Activated T-helper 17 cell treated with anti-CD3 and anti-CD28 coated beads, Interleukin-2, amount 50 U/mL, for 72 hours (primary cell): ENCODE measurements around the gene GUCD1. TPM values are rescaled to one million over a fixed set of nuclear protein-coding genes. Genes with fewer than 3 reads are reported as not detected.
"Not testable (repeated sequence)": the region's sequence is repeated elsewhere in the genome, so short reads cannot be mapped to it uniquely, and the experiment has no call there.

Source experiments
- ATAC-seq: fragments of 150-1000 bp; cut with Tn5 transposase; replicated peaks from 2 replicates; pipeline ENCODE4 v1.10.0; 2021; ENCODE audit warnings: mild to moderate bottlenecking, moderate library complexity
- H3K27ac Mint-ChIP-seq: one replicate; pipeline ENCODE4 v1.8.0; 2022; ENCODE audit warnings: mixed read lengths
- H3K27me3 Mint-ChIP-seq: one replicate; pipeline ENCODE4 v1.8.0; 2022; ENCODE audit warnings: mixed read lengths
- H3K36me3 Mint-ChIP-seq: one replicate; pipeline ENCODE4 v1.8.0; 2022; ENCODE audit warnings: low read depth, mild to moderate bottlenecking, mixed read lengths
- H3K4me1 Mint-ChIP-seq: one replicate; pipeline ENCODE4 v1.8.0; 2022; ENCODE audit warnings: mixed read lengths
- H3K4me3 Mint-ChIP-seq: one replicate; pipeline ENCODE4 v1.8.0; 2022; ENCODE audit warnings: mild to moderate bottlenecking, mixed read lengths
- H3K9me3 Mint-ChIP-seq: one replicate; pipeline ENCODE4 v1.8.0; 2022; ENCODE audit warnings: mixed read lengths
- total RNA-seq, 2 donors: library from RNA; stranded (reverse); gene quantifications; one replicate each; pipeline ENCODE4 v1.2.3, GENCODE V29; 2022

Gene GUCD1
- total RNA-seq, 2 donors from 2014 or later = 90.4 to 158 TPM

- not testable (repeated sequence) for H3K4me1 Mint-ChIP-seq, H3K27me3 Mint-ChIP-seq, H3K27ac Mint-ChIP-seq, H3K36me3 Mint-ChIP-seq, ATAC-seq, H3K9me3 Mint-ChIP-seq
- H3K4me3 Mint-ChIP-seq = peak overlapping the region; percentile 58
Measured at GRCh38 chr22:24593559-24593835, 38.6 kb upstream of the GUCD1 start.

GRCh38 chr22:24592851-24593558, 38.1 kb upstream of the GUCD1 start, which contains the start of gene LRRC75B:
Gene LRRC75B (minus strand): TSS chr22:24593073. CDS start chr22:24593039, 34 bp downstream.
- no peaks in the 10 kb centered on the region for H3K4me1 Mint-ChIP-seq
- H3K27ac Mint-ChIP-seq = no peak within 1 kb of the TSS

GRCh38 chr22:24592058-24592850, 37.3 kb upstream of the GUCD1 start:
- no peaks in the 10 kb centered on the region for H3K27me3 Mint-ChIP-seq
- H3K36me3 Mint-ChIP-seq = no peaks in the 10 kb centered on the region
- H3K4me3 Mint-ChIP-seq = peak overlapping the region; percentile 74
- H3K9me3 Mint-ChIP-seq = no peaks in the 10 kb centered on the region
- ATAC-seq = peak; percentile 5
- H3K27ac Mint-ChIP-seq = no peak overlapping the region
- no peaks in the 10 kb centered on the region for H3K4me1 Mint-ChIP-seq

More at GRCh38 chr22:24592851-24593558, 38.1 kb upstream of the GUCD1 start, which contains the start of gene LRRC75B:
- Mint-ChIP-seq H3K9me3 (no peaks in the 10 kb centered on the region), H3K4me3 (peak within 1 kb of the TSS; percentile 74), H3K27me3 (no peaks in the 10 kb centered on the region), H3K36me3 (no peaks in the 10 kb centered on the region)
- peak; percentile 88 for ATAC-seq

- H3K36me3 Mint-ChIP-seq = no peaks in the 10 kb centered on the region
- no peaks in the 10 kb centered on the region for H3K4me1 Mint-ChIP-seq
- no peak overlapping the region for H3K27ac Mint-ChIP-seq
- H3K4me3 Mint-ChIP-seq = no peak overlapping the region
- ATAC-seq = no peak
- no peaks in the 10 kb centered on the region for H3K9me3 Mint-ChIP-seq
- H3K27me3 Mint-ChIP-seq = no peaks in the 10 kb centered on the region
Measured at GRCh38 chr22:24591286-24591830, 36.4 kb upstream of the GUCD1 start.

- Mint-ChIP-seq H3K36me3 (no peaks in the 10 kb centered on the region), H3K4me1 (no peaks in the 10 kb centered on the region), H3K27me3 (no peaks in the 10 kb centered on the region), H3K4me3 (no peak overlapping the region), H3K27ac (no peak overlapping the region), H3K9me3 (no peaks in the 10 kb centered on the region)
- ATAC-seq = no peak
Measured at GRCh38 chr22:24590596-24591173, 35.7 kb upstream of the GUCD1 start.

GRCh38 chr22:24589518-24590030, 34.6 kb upstream of the GUCD1 start:
- Mint-ChIP-seq H3K36me3 (no peaks in the 10 kb centered on the region), H3K9me3 (no peaks in the 10 kb centered on the region), H3K27ac (no peak overlapping the region), H3K27me3 (no peaks in the 10 kb centered on the region), H3K4me3 (no peak overlapping the region), H3K4me1 (no peaks in the 10 kb centered on the region)
- no peak for ATAC-seq

- no peak for ATAC-seq
- Mint-ChIP-seq H3K36me3 (no peaks in the 10 kb centered on the region), H3K9me3 (no peaks in the 10 kb centered on the region)
Measured at GRCh38 chr22:24588757-24589481, 34.0 kb upstream of the GUCD1 start.

GRCh38 chr22:24588381-24588756, 33.4 kb upstream of the GUCD1 start:
- Mint-ChIP-seq H3K4me1 (no peaks in the 10 kb centered on the region), H3K27me3 (no peaks in the 10 kb centered on the region), H3K4me3 (no peak overlapping the region), H3K9me3 (no peaks in the 10 kb centered on the region), H3K36me3 (no peaks in the 10 kb centered on the region), H3K27ac (no peak overlapping the region)
- ATAC-seq = no peak

More at GRCh38 chr22:24588757-24589481, 34.0 kb upstream of the GUCD1 start:
- H3K27ac Mint-ChIP-seq = no peak overlapping the region
- H3K4me1 Mint-ChIP-seq = no peaks in the 10 kb centered on the region
- no peaks in the 10 kb centered on the region for H3K27me3 Mint-ChIP-seq
- no peak overlapping the region for H3K4me3 Mint-ChIP-seq

- Mint-ChIP-seq H3K36me3 (no peaks in the 10 kb centered on the region), H3K4me3 (no peak overlapping the region), H3K27ac (no peak overlapping the region), H3K4me1 (no peaks in the 10 kb centered on the region), H3K27me3 (no peaks in the 10 kb centered on the region), H3K9me3 (no peaks in the 10 kb centered on the region)
- ATAC-seq = no peak
Measured at GRCh38 chr22:24587948-24588347, 33.0 kb upstream of the GUCD1 start.

GRCh38 chr22:24587251-24587650, 32.3 kb upstream of the GUCD1 start:
- Mint-ChIP-seq H3K36me3 (no peaks in the 10 kb centered on the region), H3K27ac (no peak overlapping the region), H3K9me3 (no peaks in the 10 kb centered on the region), H3K27me3 (no peaks in the 10 kb centered on the region), H3K4me1 (no peaks in the 10 kb centered on the region), H3K4me3 (no peak overlapping the region)
- no peak for ATAC-seq

GRCh38 chr22:24585927-24586546, 31.1 kb upstream of the GUCD1 start:
- Mint-ChIP-seq H3K27ac (no peak overlapping the region), H3K9me3 (no peaks in the 10 kb centered on the region), H3K4me3 (no peak overlapping the region), H3K36me3 (no peaks in the 10 kb centered on the region), H3K4me1 (no peaks in the 10 kb centered on the region), H3K27me3 (no peaks in the 10 kb centered on the region)
- no peak for ATAC-seq

- Mint-ChIP-seq H3K9me3 (no peaks in the 10 kb centered on the region), H3K4me1 (no peaks in the 10 kb centered on the region)
- no peak for ATAC-seq
Measured at GRCh38 chr22:24585461-24585860, 30.5 kb upstream of the GUCD1 start.

GRCh38 chr22:24584871-24585411, 30.0 kb upstream of the GUCD1 start:
- H3K36me3 Mint-ChIP-seq = no peaks in the 10 kb centered on the region
- H3K4me1 Mint-ChIP-seq = no peaks in the 10 kb centered on the region
- no peaks in the 10 kb centered on the region for H3K9me3 Mint-ChIP-seq
- no peaks in the 10 kb centered on the region for H3K27me3 Mint-ChIP-seq
- ATAC-seq = no peak
- H3K4me3 Mint-ChIP-seq = no peak overlapping the region
- H3K27ac Mint-ChIP-seq = no peak overlapping the region

More at GRCh38 chr22:24585461-24585860, 30.5 kb upstream of the GUCD1 start:
- Mint-ChIP-seq H3K27me3 (no peaks in the 10 kb centered on the region), H3K36me3 (no peaks in the 10 kb centered on the region), H3K4me3 (no peak overlapping the region), H3K27ac (no peak overlapping the region)
